ENCODE results near the gene CAB39L. TPM values are rescaled to one million over a fixed set of nuclear protein-coding genes. Genes with fewer than 3 reads are reported as not detected.

CAB39L gene
- total RNA-seq, 1 experiment from 2014 or later, result 3.6 TPM

DNA sequence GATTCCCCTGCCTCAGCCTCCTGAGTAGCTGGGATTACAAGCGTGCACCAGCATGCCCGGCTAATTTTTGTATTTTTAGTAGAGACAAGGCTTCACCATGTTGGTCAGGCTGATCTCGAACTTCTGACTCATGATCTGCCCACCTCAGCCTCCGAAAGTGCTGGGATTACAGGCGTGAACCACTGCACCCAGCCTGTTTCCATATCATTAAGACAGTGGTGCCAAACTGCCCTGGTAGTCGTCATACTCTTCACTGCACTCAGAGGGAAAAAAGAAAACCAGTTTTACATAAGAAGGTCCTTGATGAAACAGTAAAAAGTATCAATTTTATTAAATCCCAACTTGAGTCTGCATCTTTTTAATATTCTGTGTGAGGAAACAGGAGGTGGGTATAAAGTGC, 181.2 kb downstream of the CAB39L start:
- H3K9me3 ChIP-seq (ENCODE audit: low read depth, low read length, poor library complexity, severe bottlenecking), result no peaks in the 10 kb centered on the region
- intact Hi-C loops (cut with micrococcal nuclease; ENCODE audit: unreplicated experiment), result no loop called here
- CTCF ChIA-PET, result no interaction called here

DNA sequence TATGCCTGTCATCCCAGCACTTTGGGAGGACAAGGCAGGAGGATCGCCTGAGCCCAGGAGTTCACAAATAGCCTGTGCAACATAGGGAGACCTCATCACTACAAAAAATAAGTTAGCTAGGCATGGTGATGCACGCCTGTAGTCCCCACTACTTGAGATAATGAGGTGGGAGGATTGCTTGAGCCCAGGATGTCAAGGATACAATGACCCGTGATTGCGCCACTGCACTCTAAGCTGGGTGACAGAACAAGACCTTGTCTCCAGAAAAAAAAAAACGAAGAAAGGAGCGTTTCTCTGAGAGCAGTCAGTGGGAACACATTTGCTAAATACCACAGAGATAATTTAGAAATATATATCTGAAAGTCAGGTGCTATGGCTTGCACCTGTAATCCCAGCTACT, 184.3 kb downstream of the CAB39L start:
- ChIA-PET CTCF (interaction anchor here (0.5 kb wide), 1 partner anchor 797 kb away, joined by 3 read pairs; no protein-coding TSS in a partner anchor), POLR2A (ENCODE audit: low non-redundant PET) (no interaction called here)
- no TSS peak for BruUV-seq (replicated peaks)
- TF ChIP-seq, protein P1, sequence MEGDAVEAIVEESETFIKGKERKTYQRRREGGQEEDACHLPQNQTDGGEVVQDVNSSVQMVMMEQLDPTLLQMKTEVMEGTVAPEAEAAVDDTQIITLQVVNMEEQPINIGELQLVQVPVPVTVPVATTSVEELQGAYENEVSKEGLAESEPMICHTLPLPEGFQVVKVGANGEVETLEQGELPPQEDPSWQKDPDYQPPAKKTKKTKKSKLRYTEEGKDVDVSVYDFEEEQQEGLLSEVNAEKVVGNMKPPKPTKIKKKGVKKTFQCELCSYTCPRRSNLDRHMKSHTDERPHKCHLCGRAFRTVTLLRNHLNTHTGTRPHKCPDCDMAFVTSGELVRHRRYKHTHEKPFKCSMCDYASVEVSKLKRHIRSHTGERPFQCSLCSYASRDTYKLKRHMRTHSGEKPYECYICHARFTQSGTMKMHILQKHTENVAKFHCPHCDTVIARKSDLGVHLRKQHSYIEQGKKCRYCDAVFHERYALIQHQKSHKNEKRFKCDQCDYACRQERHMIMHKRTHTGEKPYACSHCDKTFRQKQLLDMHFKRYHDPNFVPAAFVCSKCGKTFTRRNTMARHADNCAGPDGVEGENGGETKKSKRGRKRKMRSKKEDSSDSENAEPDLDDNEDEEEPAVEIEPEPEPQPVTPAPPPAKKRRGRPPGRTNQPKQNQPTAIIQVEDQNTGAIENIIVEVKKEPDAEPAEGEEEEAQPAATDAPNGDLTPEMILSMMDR (conservative IDR thresholded peaks at IDR 0.05; ENCODE audit: low read depth, low read length), result no peak
- TF ChIP-seq EZH2 (IDR thresholded peaks at IDR 0.05; ENCODE audit: borderline replicate concordance, low read depth, low read length, poor library complexity, severe bottlenecking), result no peak
- H3K4me3 ChIP-seq (ENCODE audit: low read depth, low read length, poor library complexity, severe bottlenecking), result no peak overlapping the region
- intact Hi-C loops (cut with micrococcal nuclease; ENCODE audit: unreplicated experiment), result no loop called here
- H3K36me3 ChIP-seq (ENCODE audit: insufficient read depth, low read length, poor library complexity, severe bottlenecking), result peaks cover 12% of the 10 kb centered on the region
- H3K27ac ChIP-seq (ENCODE audit: low read depth, low read length, poor library complexity, severe bottlenecking), result no peak overlapping the region
- H3K9me3 ChIP-seq (ENCODE audit: low read depth, low read length, poor library complexity, severe bottlenecking), result no peaks in the 10 kb centered on the region
- H3K4me1 ChIP-seq (ENCODE audit: insufficient read depth, low read length, poor library complexity, severe bottlenecking), result no peaks in the 10 kb centered on the region
- H3K27me3 ChIP-seq (replicated peaks; ENCODE audit: insufficient read depth, low read depth, low read length, poor library complexity), result no peaks in the 10 kb centered on the region
- no peak for DNase-seq (ENCODE audit: low spot score)

More for the DNA sequence above, 181.2 kb downstream of the CAB39L start:
- no peak for DNase-seq (ENCODE audit: low spot score)
- TF ChIP-seq, protein P1 (conservative IDR thresholded peaks at IDR 0.05; ENCODE audit: low read depth, low read length), result no peak
- no peaks in the 10 kb centered on the region for H3K36me3 ChIP-seq (ENCODE audit: insufficient read depth, low read length, poor library complexity, severe bottlenecking)
- H3K27ac ChIP-seq (ENCODE audit: low read depth, low read length, poor library complexity, severe bottlenecking), result no peak overlapping the region
- no peak overlapping the region for H3K4me3 ChIP-seq (ENCODE audit: low read depth, low read length, poor library complexity, severe bottlenecking)
- POLR2A ChIA-PET (ENCODE audit: low non-redundant PET), result no interaction called here
- H3K4me1 ChIP-seq (ENCODE audit: insufficient read depth, low read length, poor library complexity, severe bottlenecking), result no peaks in the 10 kb centered on the region
- BruUV-seq (replicated peaks), result no TSS peak
- H3K27me3 ChIP-seq (replicated peaks; ENCODE audit: insufficient read depth, low read depth, low read length, poor library complexity), result no peaks in the 10 kb centered on the region

Other genes starting within 250 kb of the CAB39L start
- gene MLNR, start 223.7 kb downstream of the CAB39L start, total RNA-seq (2021), result not detected in 2 replicates
- 19.2 and 24.2 TPM in 2 replicates for gene CDADC1, start 196.1 kb downstream of the CAB39L start, total RNA-seq (2021)
- 3.8 and 5.1 TPM in 2 replicates for gene SETDB2, start 210 bp upstream of the CAB39L start, total RNA-seq (2021)
- gene PHF11, start 51.9 kb upstream of the CAB39L start, total RNA-seq (2021), result 16.0 and 17.0 TPM in 2 replicates
- 12.7 and 18.4 TPM in 2 replicates for gene RCBTB1, start 141.5 kb upstream of the CAB39L start, total RNA-seq (2021)
- gene ARL11, start 184.4 kb upstream of the CAB39L start, total RNA-seq (2021), result not detected in 2 replicates
- gene EBPL, start 247.4 kb upstream of the CAB39L start, total RNA-seq (2021), result 64.1 and 66.5 TPM in 2 replicates